ENCODE data around the gene LAPTM5.
A peak's percentile ranks its signal among the peaks of the same experiment; 100 is the strongest.
"Not testable (repeated sequence)": the region's sequence is repeated elsewhere in the genome, so short reads cannot be mapped to it uniquely, and the experiment has no call there.

The LAPTM5 gene, protein sequence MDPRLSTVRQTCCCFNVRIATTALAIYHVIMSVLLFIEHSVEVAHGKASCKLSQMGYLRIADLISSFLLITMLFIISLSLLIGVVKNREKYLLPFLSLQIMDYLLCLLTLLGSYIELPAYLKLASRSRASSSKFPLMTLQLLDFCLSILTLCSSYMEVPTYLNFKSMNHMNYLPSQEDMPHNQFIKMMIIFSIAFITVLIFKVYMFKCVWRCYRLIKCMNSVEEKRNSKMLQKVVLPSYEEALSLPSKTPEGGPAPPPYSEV

DNA sequence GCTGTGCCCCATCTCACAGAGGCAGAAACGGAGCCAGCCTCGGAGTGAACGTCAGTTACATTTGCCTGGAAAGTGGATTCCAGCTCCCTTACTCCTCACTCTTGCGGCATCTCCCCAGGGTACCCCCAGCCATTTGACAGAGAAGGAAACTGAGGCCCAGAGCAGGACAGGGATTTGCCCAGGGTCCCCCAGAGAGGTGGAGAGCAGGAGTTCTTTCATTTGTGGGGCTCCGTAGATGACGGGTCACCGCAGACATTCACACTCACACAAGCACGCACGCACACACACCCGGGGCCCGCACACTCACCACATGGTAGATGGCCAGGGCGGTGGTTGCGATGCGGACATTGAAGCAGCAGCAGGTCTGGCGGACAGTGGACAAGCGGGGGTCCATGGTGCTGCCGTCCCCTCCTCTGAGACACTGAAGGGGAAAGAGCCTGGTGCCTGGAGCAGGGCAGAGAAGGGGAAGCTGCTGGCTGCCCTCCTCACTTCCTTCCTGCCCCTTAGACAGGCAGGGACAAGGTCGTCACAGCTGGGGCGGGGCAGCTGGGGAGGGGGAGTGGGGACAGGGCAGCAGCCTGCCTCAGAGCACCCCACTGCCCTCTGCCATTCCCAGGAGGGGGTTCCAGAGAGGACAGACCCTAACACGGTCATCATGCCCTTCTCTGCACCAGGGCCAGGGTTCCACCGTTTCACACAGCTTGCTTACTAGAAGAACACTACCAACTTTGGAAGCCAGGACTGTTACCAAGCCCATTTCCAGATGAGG, at the start of gene LAPTM5:
Gene LAPTM5, minus strand, starts transcription at position 423 of the 769 bp plus-strand sequence. Its CDS starts 29 bp downstream, at position 394.
- DNase-seq = peak; percentile 73

DNA sequence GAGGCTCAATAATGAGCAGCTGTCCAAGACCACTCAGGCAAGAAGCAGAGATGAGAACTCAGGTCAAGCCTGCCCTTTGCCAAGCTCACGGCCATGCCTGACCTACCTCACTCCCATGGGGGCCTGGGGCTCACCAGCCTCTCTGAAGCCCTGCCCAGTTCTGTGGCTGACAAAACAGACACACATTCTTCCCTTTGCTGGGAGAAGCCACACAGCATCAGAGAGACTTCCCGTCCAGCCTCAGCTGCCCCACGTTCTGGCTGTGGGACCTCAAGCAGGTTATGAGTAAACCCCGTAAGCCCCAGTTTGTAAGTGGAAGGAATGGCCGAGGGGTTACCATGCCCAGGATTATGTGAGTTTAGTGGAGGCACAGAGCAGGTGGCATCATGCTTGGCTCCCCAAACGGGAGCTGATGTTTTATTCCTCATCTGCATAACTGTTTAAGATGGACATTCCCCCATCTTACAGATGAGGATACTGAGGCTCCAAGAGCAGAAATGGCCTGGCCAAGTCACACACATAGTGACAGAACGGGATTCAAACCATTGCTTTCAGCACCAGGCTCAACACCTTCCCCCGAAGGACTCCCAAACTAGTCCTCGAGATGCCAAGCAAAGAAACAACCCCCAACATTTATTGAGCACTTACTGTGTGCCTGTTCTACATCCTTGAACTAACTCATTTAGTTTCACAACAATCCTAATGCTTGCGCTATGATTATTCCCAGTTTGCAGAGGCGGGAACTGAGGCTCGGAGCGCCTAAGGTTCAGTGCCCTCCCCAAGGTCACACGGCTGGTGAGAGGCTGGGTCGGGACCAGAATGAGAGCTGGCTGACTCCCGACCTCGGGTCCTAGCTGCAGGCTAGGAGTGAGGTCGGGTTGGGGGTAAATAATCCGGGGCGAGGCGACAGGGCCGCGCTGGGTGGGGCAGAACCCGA, 49.1 kb upstream of the LAPTM5 start:
- DNase-seq = no peak

DNA sequence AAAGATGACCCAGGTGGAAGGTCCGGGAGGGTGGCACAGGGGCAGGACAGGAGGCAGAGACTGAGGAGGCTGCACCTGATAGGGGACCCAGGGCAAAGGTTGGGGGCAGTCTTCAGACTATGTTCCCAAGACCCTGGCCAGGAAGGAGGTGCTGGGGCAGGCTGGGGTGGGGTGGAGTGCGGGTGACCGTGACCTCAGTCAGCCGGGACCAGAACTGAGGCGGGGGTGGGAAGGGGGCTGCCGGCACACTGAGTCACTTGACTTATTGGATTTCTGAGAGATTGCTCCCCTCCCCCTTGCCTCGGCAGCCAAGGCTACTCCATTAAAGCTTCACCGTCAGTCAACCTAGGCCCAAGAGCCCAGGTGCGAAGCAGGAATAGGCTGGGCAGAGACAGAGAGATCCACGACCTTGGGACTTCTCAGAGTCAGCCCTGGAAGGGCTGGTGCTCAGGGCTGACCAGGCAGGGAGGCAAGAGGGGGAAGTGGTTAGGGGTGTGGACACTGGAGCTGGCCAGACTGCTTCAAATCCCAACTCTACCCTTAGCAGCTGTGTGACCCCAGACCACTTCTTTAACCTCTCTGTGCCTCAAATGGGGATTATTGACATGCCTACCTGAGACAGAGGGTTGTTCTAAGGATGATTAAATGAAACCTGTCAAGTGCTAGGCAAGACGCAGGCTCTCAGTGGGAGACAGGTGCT, 47.9 kb upstream of the LAPTM5 start:
- no peak for DNase-seq

DNA sequence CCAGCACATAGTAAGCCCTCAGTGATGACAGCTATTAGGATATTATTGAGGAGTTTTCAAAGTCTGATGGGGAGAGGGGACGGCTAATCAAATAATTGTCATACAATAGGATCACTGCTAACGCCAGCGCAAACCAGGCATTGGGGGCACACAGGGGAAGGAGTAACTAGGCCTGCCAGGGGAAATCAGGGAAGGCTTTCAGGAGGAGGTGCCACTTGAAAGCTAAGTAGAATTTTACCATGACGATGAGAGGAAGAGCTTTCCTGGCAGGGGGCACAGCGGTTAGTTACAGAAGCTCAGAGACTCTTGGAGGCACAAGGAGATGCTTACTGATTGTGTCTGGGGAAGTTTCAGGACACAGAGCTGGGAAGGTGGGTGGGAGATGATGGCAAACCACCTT, 47.2 kb upstream of the LAPTM5 start:
- DNase-seq = no peak

DNA sequence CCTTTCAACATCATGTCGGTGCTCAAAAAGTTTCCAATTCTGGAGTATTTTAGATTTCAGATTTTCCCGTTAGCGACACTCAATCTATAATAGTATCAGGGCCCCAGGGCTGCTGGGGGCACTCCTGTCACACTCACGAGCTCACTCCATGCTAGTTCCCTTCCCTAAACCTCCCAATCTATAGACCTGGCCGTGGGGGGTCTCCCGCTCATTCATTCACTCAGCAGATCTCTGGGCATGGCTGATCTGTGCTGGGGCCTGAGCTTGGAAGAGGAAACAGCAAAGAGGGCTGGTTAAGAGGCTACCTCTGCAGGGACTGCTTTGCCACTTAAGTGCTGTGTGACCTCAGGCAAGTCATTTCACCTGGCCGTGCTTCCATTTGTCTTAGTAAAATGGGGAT, 46.8 kb upstream of the LAPTM5 start:
- DNase-seq = no peak

DNA sequence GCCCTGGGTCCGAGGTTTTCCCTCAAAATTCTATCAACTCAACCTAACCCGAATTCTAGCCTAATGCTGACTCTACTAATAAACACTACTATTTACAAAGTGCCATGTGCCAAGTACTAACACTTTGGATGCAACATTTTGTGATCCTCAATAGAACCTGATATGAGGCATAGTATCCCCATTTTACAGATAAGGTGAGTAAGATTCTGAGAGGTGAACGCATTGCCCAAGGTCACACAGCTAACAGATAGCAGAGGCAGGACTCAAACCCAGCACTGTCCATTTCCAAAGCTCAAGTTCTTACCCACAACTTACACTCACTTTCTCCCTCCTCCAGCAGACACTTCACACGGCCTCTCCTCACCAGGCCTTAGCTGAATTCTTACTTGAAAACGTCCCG, 46.0 kb upstream of the LAPTM5 start:
- DNase-seq = no peak

DNA sequence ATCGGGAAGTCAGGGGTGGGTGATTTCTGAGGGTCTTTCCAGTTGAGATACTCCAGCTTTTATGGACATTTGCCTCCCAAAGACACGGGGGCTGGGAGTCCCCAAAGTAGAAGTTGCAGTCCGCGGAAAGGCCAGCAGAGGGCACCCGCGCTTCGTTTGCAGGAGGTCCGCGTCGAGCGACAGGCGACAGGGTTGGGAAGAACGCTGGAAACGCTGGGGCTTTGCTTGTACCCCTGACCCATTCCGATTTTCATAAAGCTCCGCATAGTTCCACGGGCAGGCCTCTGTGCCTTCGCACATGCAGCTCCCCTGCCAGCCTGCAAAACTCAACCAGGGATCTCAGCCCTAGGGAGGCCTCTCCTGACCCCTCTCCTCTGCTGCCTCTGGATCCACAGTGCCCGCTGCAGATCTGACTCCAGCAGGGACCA, 44.2 kb upstream of the LAPTM5 start:
- DNase-seq = peak; percentile 85

DNA sequence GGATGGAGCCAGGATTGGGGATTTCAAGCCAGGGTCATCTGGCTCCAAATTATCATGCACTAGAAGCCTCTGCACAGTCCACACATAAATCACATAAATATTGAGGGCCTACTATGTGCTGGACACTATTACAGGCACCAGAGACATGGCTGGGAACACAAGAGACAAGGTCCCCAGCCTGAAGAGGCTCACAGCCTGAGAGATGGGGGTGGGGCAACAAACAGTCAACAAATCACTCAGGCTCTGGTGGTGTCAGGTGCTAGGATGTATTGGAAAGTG, 41.6 kb upstream of the LAPTM5 start:
- no peak for DNase-seq

DNA sequence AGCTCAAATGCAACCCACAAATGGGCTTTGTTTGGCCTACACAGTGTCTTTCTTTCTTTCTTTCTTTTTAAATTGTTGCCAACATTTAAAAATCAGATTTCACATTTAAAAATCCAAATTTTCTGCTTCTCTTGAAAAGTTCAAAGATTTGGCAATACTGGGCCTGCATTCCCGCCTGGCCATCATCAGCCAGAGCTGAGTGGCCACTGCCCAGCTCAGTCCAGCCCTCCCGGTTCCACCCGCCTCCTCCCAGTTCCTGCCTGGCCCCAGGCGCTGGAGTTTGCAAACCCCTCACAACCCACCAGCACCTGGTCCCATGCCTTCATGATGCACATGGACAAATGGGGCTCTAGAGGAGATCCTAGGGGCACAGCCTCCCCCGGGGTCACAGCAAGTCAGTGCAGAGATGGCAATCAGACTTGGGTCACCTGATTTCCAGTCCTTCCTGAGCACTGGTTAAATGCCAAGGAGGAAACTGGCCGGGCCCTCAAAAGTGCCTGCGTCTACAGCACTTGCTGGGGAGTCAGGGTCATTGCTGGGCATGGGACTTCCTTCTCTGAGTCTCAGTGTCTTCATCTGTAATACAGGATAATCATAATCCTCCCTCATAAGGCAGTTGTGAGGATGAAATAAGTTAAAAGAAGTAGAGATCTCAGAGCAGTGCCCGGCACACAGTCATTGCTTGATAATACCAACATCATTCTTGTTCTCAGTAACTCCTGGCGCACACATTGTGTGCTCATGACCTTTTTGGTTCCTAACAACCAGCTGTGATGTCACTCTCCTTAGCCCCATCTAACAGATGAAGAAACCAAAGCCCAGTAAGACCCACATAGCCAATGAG, 41.0 kb upstream of the LAPTM5 start:
- no peak for DNase-seq

DNA sequence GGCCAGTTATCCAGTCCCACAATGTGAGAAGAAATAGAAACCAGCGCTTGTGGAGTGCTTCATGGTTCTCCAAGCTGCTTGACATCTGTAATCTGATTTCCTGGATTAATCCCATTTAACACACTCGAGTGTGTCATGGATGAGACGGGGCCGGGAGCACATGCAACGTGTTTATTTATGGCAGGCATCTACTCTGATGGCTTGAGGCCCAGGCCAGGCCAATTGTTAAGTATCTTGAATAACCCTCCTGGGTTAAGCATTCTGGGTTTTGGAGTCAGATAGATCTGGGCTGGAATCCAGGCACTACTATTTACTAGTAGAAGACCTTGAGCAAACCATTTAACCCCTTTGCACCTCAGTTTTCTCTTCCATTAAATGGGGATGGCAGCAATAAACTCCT, 37.5 kb upstream of the LAPTM5 start:
- no peak for DNase-seq

DNA sequence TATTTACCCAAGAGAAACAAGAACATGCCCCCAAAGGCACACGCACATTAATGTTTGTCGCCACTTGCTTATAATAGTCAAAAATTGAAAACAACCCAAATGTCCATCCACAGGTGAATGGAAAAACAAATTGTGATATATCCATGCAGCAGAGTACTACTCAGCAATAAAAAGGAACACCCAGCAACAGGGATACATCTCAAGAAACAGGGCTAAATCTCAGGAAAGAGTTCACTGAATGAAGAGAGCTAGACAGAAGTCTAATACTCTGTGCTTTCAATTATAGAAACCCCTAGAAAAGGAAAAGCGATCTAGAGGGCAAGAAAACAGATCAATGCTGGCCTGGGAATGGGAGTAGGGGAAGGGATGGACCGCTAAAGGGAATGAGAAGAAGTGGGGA, 36.7 kb upstream of the LAPTM5 start:
- no peak for DNase-seq

DNA sequence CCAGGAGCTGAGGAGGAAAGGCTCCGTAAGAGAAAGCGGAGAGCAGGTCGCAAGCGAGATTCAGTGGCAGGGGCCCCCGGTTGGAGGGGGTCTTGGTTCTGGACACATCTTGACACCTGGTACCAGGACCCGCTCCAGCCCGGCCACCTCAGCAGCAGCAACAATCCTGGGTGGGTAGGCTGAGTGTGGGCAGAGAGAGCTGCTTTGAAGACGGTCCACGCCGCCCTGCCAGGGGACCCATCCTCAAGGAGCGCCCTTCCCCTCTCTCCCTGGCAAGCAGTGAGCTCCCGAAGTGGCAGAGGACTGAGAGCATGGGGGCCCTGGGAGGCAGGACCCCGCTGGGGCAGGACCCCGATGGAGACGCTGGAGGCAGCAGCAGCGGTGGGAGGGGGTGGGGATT, 35.6 kb upstream of the LAPTM5 start:
- DNase-seq = no peak

DNA sequence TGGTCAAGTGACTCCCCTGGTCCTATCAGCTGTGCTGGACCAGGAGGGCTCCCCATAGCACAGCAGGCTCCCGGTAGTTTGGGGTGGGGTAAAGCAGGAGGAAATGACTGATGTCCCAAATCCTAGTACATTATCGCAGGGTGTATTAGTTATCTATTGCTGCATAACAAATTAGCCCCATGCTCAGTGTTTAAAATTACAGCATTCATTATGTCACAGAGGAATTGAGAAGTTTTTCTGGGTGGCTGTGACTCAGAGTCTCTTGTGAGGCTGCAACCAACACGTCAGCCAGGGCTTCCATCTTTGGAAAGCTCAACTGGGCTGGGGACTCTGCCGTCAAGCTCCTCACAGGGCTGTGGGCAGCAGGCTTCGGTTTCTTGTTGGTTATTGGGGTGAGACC, 34.3 kb upstream of the LAPTM5 start:
- DNase-seq = no peak

DNA sequence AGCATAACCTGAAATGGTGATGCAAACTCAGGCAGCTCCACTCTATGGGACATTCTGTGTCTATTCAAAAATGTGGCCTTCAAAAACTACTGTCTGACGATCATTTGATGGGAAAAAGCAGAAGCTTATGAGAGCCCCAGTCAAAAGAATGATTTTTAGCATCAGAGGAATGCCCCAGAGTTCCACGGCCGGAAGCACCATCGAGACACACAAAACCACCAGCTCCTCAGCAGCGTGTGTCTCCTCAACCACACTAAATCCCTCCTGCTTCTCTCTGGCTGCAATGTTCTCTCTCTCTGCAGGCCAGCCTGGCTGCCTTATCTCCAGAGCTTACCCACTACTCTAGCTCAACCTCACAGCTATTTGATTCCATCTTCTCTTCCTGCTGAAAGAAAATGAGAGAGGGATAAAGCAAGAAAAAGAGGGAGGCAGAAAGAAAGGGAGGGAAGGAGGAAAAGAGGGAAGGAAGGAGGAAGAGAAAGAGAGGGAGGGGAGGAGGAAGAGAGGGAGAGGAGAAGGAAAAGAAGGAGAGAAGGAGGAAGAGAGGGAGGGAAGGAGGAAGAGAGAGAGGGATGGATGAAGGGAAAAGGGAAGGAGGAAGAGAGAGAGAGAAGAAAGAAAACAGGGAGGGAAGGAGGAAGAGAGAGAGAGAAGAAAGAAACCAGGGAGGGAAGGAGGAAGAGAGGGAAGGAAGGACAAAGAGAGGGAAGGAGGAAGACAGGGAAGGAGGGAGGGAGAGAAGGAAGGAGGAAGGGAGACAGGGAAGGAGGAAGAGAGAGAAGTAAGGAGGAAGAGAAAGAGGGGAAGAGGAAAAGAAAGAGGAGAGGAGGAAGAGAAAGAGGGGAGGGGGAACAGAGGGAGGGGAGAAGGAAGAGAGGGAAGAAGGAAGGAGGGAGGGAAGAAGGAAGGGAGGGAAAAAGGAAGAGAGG, 33.5 kb upstream of the LAPTM5 start:
- no peak for DNase-seq

DNA sequence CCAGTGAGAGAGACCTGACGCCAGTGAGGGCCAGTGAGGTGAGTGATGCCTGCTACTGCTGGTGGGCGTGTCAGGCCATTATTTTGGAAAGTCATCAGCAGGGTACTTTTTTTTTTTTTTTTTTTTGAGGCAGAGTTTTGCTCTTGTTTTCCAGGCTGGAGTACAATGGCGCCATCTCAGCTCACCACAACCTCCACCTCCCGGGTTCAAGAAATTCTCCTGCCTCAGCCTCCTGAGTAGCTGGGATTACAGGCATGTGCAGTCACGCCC, 32.6 kb upstream of the LAPTM5 start:
- DNase-seq = not testable (repeated sequence)

DNA sequence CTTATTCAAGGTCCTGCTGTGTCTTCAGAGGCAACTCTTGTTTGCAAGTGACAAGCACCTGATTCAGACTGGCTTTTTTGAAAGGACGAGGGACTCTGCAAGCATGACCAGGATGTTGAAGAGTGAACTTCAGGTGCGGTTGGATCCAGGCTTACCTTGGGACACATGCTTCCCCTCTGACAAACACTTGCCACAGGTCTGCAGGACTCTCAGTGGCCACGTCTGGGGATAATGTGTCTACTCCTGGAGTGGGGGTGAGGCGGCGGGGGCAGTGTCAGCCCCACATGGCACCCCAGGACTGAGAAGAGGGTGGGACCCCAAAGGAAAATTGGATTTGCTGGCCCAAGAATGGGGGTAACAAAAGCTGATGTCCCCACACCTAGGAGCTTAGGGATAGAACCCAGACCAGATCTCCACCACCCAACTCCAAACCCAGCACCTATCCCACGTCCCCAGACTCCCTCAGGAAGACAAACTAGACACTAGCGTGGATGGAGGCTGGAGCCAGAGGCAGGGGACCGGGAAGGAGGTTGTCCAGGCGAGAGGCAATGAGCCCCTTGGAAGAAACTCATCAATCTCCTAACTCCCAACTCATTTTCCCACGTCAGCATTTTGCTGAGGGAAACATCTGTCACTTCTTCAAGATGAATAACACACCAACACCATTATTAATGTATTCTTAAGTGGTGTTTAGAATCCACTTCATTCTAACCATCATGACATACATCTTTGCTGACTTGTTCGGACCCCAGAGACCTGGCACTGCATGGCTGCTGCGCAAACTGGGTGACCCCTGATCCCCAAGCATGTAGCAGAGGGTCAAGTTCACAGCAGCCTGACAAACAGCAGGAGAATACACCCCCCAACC, 32.0 kb upstream of the LAPTM5 start:
- no peak for DNase-seq

DNA sequence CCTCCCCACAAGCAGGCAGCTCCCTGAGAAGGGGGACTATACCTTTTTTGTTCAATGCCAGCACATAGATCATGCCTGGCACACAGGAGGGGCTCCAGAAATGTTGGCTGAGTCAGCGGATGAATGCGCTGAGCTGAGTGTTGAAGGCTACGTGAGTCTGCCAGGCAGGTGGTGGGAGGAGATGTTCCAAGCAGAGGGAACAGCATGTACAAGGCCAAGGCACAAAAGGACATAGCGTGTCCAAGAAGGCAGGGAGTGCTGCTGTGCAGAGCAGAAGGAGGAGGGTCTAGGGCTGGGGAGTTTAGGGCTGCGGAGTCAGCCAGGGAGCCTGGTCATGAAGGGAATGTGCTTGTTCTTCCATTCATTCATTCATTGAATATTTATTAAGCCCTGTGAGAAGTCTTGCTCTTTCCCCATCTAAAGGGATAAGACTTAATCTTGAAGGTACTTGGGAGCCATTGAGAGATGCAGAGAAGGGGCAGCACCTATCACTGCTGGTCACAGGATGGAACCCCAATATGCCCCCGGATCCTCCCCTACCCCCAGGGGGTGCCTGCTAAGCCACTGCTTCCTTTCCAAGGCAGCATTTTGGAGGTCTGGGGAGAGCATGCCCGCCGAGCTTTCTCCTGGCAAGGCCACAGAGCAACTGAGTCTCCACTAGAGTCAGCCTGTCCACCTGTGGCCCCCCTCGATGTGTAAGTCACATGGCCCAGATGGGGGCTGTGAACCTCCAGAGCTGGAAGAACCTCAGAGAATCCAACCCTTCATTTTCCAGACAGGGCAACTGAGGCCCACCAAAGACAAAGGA, 31.2 kb upstream of the LAPTM5 start:
- no peak for DNase-seq

DNA sequence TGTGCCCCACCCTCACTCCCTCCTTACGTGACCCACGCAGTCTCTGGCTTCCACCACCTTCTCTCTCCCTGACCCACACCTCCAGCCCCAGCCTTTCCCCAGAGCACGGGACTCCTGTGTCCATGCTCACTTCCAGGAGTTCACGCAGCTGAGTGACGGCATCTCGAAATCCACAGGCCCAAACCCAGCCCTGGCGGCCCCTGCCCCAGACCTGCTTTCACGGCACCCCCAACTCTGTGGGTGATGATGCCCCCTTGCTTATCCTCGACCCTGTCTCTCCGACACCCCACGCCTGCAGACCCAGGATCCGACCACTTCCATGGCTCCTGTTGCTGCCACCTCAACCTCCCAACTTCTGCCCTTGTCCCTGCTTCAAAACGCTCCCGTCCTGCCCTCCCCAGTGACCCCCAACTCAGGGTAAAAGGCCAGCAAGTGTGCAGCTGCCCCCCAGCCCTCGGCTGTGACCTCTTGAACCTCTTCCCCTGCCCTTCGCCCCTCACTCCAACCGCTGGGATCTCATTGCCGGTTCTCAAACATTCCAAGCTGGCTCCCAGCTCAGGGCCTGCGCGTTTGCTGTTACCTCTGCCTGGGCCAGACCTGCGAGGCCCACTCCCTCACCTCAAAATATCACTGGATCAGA, 30.4 kb upstream of the LAPTM5 start:
- no peak for DNase-seq

DNA sequence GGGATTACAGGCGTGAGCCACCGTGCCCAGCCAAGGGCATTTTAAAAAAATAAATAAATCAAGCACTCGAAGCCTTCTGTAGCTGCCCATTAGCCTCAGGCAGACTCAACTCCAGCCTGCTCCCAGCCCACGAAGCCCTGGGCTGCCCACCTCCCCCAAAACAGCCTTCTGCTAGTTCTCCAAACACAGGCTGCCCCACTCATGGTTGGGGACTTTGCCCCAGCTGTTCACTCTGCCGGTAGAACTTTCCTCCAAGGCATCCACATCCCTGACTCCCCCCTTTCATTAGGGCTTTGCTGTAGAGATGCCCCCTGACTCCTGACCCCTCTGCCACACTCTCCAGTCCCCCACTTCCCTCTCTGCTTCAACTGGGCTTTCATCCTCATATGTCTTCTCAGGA, 29.7 kb upstream of the LAPTM5 start:
- DNase-seq = no peak

Data from activated CD4-positive, alpha-beta T cell treated with anti-CD3 and anti-CD28 coated beads, Interleukin-2, Interleukin-6, amounts not matched to agents 100 ng/mL and 50 ng/mL, durations not matched to agents 16 hours and 8 hours (primary cell).